GM12875 (cell line): ENCODE results near the gene DNAH7.

Source experiments
- H3K4me3 ChIP-seq: one replicate; pipeline ENCODE4 v1.5.1; 2011; ENCODE audit warnings: low read depth, low read length, control low read depth
- CTCF ChIP-seq: IDR thresholded peaks from 2 replicates; pipeline ENCODE4 v1.5.1; 2011; ENCODE audit warnings: low read depth, mild to moderate bottlenecking, control low read depth, inconsistent platforms, low read length, moderate library complexity, borderline replicate concordance; ENCODE audit not compliant: insufficient read depth

DNAH7 gene

GRCh38 chr2:195864316-195864715 lies 204.3 kb downstream of the DNAH7 start:
- no peak for TF ChIP-seq CTCF
- no peak overlapping the region for H3K4me3 ChIP-seq

GRCh38 chr2:195863564-195863963 lies 205.1 kb downstream of the DNAH7 start:
- no peak overlapping the region for H3K4me3 ChIP-seq
- TF ChIP-seq CTCF: no peak

- no peak overlapping the region for H3K4me3 ChIP-seq
Observed at GRCh38 chr2:195863121-195863520, 205.5 kb downstream of the DNAH7 start.

GRCh38 chr2:195861821-195862220 lies 206.8 kb downstream of the DNAH7 start:
- H3K4me3 ChIP-seq: no peak overlapping the region
- no peak for TF ChIP-seq CTCF

More at GRCh38 chr2:195863121-195863520, 205.5 kb downstream of the DNAH7 start:
- TF ChIP-seq CTCF: no peak

- TF ChIP-seq CTCF: no peak
- no peak overlapping the region for H3K4me3 ChIP-seq
Observed at GRCh38 chr2:195859513-195859912, 209.1 kb downstream of the DNAH7 start.

- no peak for TF ChIP-seq CTCF
- no peak overlapping the region for H3K4me3 ChIP-seq
Observed at GRCh38 chr2:195857132-195857531, 211.5 kb downstream of the DNAH7 start.

GRCh38 chr2:195850764-195851163 lies 217.9 kb downstream of the DNAH7 start:
- TF ChIP-seq CTCF: no peak
- H3K4me3 ChIP-seq: no peak overlapping the region
